NCI-H2107 treated with DMSO at 0.1 percent for 48 hours (cell line): ENCODE measurements around the gene NEUROG1.
"Not testable (repeated sequence)": the region's sequence is repeated elsewhere in the genome, so short reads cannot be mapped to it uniquely, and the experiment has no call there.

Experiments used
- DNase-seq: peaks from one replicate; lab custom pipeline; 2025; ENCODE audit not compliant: unreplicated experiment; lab: John Stamatoyannopoulos, UW

NEUROG1 gene

DNA sequence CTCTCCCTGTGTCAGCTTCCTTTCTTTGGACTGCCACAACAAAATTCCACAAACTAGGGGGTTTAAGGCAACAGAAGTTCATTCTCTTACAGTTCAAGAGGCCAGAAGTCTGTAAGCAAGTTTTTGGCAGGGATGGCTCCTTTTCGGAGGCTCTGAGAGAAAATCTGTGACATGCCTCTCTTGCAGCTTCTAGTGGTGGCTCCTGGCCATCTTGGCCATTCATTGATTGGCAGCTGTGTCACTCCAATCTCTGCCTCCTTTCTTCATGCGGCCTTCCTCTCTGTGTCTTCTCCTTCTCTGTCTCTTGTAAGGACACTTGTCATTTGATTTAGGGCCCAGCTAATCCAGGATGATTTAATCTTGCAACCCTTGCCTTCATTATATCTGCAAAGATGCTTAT lies 2.0 kb upstream of the NEUROG1 start:
- no peak for DNase-seq

DNA sequence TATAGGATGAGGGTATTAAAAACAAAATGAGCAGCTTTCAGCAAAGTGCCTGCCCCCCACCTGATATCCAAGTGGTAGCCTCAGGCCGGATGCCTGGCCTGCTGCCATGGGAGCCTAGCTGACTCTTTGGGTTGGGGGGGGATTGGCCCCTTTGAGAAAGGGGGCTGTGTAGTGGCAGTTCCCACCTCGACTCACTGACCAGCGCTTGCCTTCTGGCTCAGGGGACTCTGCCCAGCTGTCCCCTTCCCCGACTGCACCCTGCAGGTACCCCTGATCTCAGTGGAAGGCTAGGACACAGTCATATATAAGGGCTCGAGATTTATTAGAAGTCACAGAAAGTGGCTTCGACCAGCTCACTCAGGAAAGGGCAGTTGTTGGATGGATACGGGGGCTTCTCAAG lies 1.5 kb upstream of the NEUROG1 start:
- DNase-seq = no peak

DNA sequence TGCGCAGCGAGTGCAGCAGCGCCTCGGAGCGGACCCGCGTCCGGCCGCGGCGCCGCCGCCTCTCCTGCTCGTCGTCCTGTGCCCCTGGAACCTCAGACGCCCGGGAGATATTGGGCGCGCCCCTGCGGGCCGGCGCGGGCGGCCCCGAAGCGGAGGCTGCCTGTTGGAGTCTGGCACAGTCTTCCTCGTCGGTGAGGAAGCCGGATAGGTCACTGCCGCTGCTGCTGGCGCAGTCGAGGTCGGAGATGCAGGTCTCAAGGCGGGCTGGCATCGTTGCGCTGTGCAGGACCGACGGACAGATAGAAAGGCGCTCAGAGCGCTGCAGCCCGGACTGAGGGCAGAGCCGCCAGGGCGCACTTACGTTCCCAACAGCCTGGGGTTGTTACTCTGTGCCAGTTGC lies 344 bp downstream of the NEUROG1 start:
- no peak for DNase-seq

- DNase-seq = no peak
Observed at GRCh38 chr5:135534609-135535419, 950 bp downstream of the NEUROG1 start.

- no peak for DNase-seq
Observed at GRCh38 chr5:135533794-135534193, 2.0 kb downstream of the NEUROG1 start.

- DNase-seq = no peak
Observed at GRCh38 chr5:135533334-135533733, 2.4 kb downstream of the NEUROG1 start.

DNA sequence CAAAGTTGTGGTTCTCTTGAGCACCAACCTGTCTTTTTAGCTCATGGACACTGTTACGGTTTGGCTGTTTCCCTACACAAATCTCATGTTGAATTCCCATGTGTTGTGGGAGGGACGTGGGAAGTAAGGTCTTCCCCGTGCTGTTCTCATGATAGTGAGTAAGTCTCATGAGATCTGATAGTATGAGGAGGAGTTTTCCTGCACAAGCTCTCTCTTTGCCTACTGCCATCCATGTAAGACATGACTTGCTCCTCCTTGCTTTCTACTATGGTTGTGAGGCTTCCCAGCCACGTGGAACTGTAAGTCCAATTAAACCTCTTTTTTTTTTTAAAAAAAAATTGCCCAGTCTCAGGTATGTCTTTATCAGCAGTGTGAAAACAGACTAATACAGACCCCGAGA lies 6.2 kb downstream of the NEUROG1 start:
- not testable (repeated sequence) for DNase-seq

DNA sequence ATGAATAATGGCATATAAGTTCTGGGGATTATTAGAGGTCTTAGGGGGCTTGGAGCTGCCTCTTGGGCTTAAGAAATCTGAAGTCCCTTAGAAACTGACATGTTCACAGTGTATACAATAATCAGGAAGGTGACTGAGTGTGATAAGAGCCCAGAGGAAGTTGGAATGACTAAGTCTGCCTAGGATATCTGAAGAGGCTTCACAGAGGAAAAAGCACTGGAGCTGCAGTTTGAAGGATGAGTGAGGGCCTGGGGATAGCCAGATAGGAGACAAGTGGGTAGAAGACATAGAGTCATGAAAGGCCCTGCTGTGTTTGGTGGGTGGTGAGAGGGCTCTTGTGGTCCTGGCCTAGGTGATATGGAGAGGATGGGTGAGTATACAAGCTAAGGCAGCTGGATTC lies 8.8 kb downstream of the NEUROG1 start:
- no peak for DNase-seq

- DNase-seq = no peak
Observed at GRCh38 chr5:135521964-135522363, 13.8 kb downstream of the NEUROG1 start.

DNA sequence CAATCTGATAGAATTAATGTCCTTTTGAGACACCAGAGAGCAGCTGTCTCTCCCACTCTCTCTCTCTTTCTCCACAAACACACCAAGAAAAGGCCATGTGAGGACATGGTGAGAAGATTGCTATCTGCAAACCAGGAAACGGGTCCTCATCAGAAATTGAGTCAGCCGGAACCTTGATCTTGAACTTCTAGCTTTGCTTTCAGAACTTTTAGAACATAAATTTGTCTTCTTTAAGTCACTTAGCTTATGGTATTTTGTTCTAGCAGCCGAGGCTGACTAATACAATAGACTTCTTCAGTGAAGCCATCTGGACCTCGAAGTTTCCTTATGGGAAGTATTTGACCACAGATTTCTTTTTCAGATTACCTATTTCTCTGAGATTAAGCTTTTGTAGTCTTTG lies 18.1 kb downstream of the NEUROG1 start:
- DNase-seq = no peak

GRCh38 chr5:135514116-135514515 lies 21.6 kb downstream of the NEUROG1 start:
- no peak for DNase-seq

GRCh38 chr5:135511761-135512575 lies 23.8 kb downstream of the NEUROG1 start:
- DNase-seq = no peak

DNA sequence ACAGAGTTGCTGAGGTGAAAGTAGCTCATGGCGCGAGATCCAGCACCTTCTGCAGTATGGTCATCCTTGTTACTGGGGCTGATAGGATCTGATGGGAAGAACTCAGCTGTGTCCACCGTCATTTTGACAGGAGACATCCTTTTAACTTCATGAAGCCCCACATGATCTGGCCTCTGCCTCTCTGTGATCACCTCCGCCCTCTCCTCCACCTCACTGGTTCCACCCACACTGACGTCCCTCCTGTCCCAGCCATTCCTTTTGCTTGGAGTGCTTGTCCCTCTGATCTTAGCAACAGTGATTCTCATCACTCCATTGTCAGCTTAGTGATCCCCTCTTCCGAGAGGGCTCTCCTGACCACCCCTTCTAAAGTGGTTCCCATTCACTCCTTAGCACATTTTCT lies 25.8 kb downstream of the NEUROG1 start:
- no peak for DNase-seq

- peak; percentile 75 for DNase-seq
Observed at GRCh38 chr5:135508496-135509005, 27.2 kb downstream of the NEUROG1 start.

- no peak for DNase-seq
Observed at GRCh38 chr5:135505973-135506372, 29.8 kb downstream of the NEUROG1 start.

GRCh38 chr5:135504376-135504775 lies 31.4 kb downstream of the NEUROG1 start:
- DNase-seq = no peak

GRCh38 chr5:135503871-135504270 lies 31.9 kb downstream of the NEUROG1 start:
- no peak for DNase-seq

DNA sequence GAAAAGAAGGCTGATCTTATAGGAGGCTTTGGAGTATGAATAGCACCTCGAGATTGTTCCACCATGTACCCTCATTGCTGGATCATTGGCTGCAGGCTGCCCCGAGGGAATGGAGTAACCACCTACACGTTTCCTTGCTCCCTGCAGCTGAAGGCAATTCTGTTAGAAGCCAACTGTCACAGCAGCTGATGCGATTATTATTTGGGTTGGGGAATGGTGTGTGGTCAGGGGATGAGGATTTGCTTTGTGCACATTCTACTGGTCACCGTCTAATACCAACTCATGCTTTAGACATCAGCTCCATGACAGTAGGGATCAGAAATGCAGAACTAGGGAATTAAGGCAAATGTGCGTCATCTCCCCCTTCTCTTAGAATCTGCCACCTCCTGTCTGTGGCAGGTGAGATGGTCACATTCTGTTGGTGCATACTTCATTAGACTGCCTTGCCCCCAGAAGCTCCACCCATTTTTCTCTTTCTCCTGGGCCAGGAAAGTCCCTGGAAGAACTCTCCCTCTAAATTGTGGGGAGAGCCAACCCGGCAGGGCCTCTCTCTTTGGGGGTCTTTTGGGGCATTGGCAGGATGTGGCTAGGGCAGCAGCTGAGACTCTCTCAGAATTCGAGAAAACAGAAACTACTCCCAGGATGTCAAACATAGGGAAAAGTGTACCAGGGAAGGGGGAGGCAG lies 32.8 kb downstream of the NEUROG1 start:
- DNase-seq = peak; percentile 22

DNA sequence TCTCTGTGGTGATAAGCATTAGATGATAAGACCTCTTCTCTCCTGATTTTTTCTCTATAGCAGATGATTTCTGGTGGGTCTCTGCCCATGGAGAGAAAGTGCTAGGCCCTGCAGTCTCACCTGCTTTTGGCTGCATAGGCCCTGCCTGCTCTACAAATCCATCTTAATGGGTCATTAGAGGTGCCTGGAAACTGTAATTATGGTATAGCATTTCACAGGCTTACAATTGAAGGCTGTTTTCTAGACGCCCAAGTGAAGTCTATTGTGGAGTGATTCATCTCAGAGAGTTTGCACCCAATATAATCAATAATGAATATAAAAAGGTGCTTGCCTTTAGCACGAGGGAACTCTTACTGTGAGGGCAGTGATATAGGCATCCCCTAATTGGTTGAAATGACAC lies 33.8 kb downstream of the NEUROG1 start:
- peak; percentile 64 for DNase-seq

DNA sequence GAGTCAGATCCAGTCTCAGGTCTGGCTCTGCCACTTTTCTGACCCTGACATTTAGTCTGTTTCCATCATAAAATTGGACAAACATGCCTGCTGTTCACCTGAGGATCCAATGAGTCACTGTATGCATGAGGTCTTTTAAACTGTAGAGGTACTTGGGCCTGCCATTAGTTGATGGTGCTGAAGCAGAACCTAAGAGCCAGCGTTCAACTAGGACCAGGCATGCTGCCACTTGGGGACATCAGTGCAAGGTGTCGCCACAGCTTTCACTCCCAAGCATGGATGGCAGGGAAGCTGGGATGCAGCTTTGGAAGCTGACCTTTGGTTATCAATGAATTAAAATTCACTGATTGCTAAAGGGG lies 37.1 kb downstream of the NEUROG1 start:
- no peak for DNase-seq

- DNase-seq = no peak
Observed at GRCh38 chr5:135497971-135498636, 37.7 kb downstream of the NEUROG1 start.
